Measurements from ENCODE around the gene SPAG17. TPM values are rescaled to one million over a fixed set of nuclear protein-coding genes. Genes with fewer than 3 reads are reported as not detected.
A peak's percentile ranks its signal among the peaks of the same experiment; 100 is the strongest.

The SPAG17 gene
- total RNA-seq (2022) (0.33 and 1.3 TPM in 2 replicates), Bru-seq, nascent RNA (percentile 20 among the genes with signal in this experiment), BruChase-seq, experiment 1, labeled RNA remaining after a 6-hour chase (percentile 10 among the genes with signal in this experiment), BruChase-seq, experiment 2, labeled RNA remaining after a 2-hour chase (percentile 14 among the genes with signal in this experiment)
- long read RNA-seq, partial matches to known transcripts: 0 of 1 reads
- long read RNA-seq, other reads (novel, unspliced or antisense): 1 of 1 reads

- TF ChIP-seq CTCF (IDR thresholded peaks at IDR 0.05; ENCODE audit: unreplicated experiment): no peak
- peak within 1 kb of the TSS; percentile 70 for H3K4me3 Mint-ChIP-seq (ENCODE audit: low read depth, unreplicated experiment)
- peaks cover 10% of the 10 kb centered on the region for H3K36me3 Mint-ChIP-seq (ENCODE audit: insufficient read depth, unreplicated experiment)
- BruUV-seq (replicated peaks): no TSS peak
- H3K4me1 Mint-ChIP-seq (ENCODE audit: low read depth, unreplicated experiment): peaks cover 15% of the 10 kb centered on the region
- no peaks in the 10 kb centered on the region for H3K9me3 Mint-ChIP-seq (ENCODE audit: low read depth, unreplicated experiment)
- CTCF ChIA-PET: interaction anchor here (0.6 kb wide), 1 partner anchor 427 kb away, joined by 3 read pairs; no protein-coding TSS in a partner anchor
- no peaks in the 10 kb centered on the region for H3K27me3 Mint-ChIP-seq (ENCODE audit: unreplicated experiment)
- peak; percentile 76 for DNase-seq
- intact Hi-C loops (cut with micrococcal nuclease; ENCODE audit: unreplicated experiment): no loop called here
- peak within 1 kb of the TSS; percentile 72 for H3K27ac Mint-ChIP-seq (ENCODE audit: unreplicated experiment)
Observed at GRCh38 chr1:118185084-118185832, at the start of gene SPAG17. SPAG17 (minus strand) TSS chr1:118185228; CDS start chr1:118185157, 71 bp downstream.

GRCh38 chr1:118225471-118225870, 40.4 kb upstream of the SPAG17 start:
- Mint-ChIP-seq H3K27ac (ENCODE audit: unreplicated experiment) (no peak overlapping the region), H3K9me3 (ENCODE audit: low read depth, unreplicated experiment) (no peaks in the 10 kb centered on the region), H3K4me1 (ENCODE audit: low read depth, unreplicated experiment) (no peaks in the 10 kb centered on the region), H3K36me3 (ENCODE audit: insufficient read depth, unreplicated experiment) (no peaks in the 10 kb centered on the region), H3K27me3 (ENCODE audit: unreplicated experiment) (no peaks in the 10 kb centered on the region), H3K4me3 (ENCODE audit: low read depth, unreplicated experiment) (no peak overlapping the region)
- no TSS peak for BruUV-seq (replicated peaks)
- DNase-seq: no peak
- intact Hi-C loops (cut with micrococcal nuclease; ENCODE audit: unreplicated experiment): no loop called here
- TF ChIP-seq CTCF (IDR thresholded peaks at IDR 0.05; ENCODE audit: unreplicated experiment): no peak
- CTCF ChIA-PET: no interaction called here

DNA sequence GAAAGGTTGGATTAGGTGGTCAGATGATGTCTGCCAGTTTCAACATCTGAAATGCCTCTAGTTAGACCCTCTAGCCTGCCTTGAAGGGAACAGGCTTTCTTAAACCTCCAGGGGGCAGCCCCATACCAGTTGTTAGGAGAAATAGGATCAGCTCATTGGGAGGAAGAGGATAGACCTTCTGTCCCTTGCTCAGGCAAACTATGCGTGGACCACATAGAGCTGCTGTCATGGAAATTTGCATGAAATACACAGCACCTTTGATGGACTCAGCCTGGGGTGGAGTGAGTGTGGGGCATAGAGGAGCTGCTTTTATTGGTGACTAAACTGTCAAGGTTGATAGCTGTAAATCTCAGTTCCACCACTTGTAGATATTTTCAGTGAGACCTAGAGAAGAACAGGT, 38.4 kb upstream of the SPAG17 start:
- H3K27me3 Mint-ChIP-seq (ENCODE audit: unreplicated experiment): no peaks in the 10 kb centered on the region
- no TSS peak for BruUV-seq (replicated peaks)
- TF ChIP-seq CTCF (IDR thresholded peaks at IDR 0.05; ENCODE audit: unreplicated experiment): no peak
- CTCF ChIA-PET: interaction anchor here (0.5 to 1.2 kb wide), 2 partner anchors 785 to 823 kb away, joined by 3 to 6 read pairs; no protein-coding TSS in a partner anchor
- H3K4me3 Mint-ChIP-seq (ENCODE audit: low read depth, unreplicated experiment): no peak overlapping the region
- peak; percentile 2 for DNase-seq
- H3K9me3 Mint-ChIP-seq (ENCODE audit: low read depth, unreplicated experiment): no peaks in the 10 kb centered on the region
- no peaks in the 10 kb centered on the region for H3K4me1 Mint-ChIP-seq (ENCODE audit: low read depth, unreplicated experiment)
- no peak overlapping the region for H3K27ac Mint-ChIP-seq (ENCODE audit: unreplicated experiment)
- no peaks in the 10 kb centered on the region for H3K36me3 Mint-ChIP-seq (ENCODE audit: insufficient read depth, unreplicated experiment)
- intact Hi-C loops (cut with micrococcal nuclease; ENCODE audit: unreplicated experiment): no loop called here

DNA sequence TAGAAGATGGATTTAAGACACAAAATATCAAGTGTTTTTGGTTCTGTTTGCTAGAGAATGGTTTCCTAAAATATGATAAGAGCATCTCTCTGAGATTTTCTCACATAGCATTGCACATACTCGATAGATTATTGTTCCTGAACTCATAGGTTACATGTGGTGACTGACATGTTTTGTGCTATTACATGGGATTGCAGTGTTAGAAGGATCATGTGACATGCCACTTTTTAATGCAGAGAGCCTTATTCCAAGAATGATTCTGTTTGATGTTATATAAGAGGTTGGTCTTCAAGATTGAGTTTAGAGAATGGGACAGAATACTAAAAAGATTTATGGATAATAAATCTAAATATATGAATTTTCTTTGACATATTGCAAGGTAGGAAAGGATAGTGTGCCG, 34.4 kb upstream of the SPAG17 start:
- Mint-ChIP-seq H3K27ac (ENCODE audit: unreplicated experiment) (no peak overlapping the region), H3K9me3 (ENCODE audit: low read depth, unreplicated experiment) (no peaks in the 10 kb centered on the region), H3K27me3 (ENCODE audit: unreplicated experiment) (no peaks in the 10 kb centered on the region), H3K4me3 (ENCODE audit: low read depth, unreplicated experiment) (no peak overlapping the region), H3K4me1 (ENCODE audit: low read depth, unreplicated experiment) (no peaks in the 10 kb centered on the region), H3K36me3 (ENCODE audit: insufficient read depth, unreplicated experiment) (no peaks in the 10 kb centered on the region)
- DNase-seq: no peak
- intact Hi-C loops (cut with micrococcal nuclease; ENCODE audit: unreplicated experiment): no loop called here
- CTCF ChIA-PET: no interaction called here
- TF ChIP-seq CTCF (IDR thresholded peaks at IDR 0.05; ENCODE audit: unreplicated experiment): no peak
- no TSS peak for BruUV-seq (replicated peaks)
